ENCODE data around the gene ELOB.
"Not testable (repeated sequence)": the region's sequence is repeated elsewhere in the genome, so short reads cannot be mapped to it uniquely, and the experiment has no call there.

Gene ELOB

GRCh38 chr16:2743007-2743810, 33.9 kb downstream of the ELOB start:
- no peak for DNase-seq

GRCh38 chr16:2742323-2743006, 34.6 kb downstream of the ELOB start:
- no peak for DNase-seq

- no peak for DNase-seq
These were observed 35.9 kb downstream of the ELOB start for GRCh38 chr16:2741168-2741567.

DNA sequence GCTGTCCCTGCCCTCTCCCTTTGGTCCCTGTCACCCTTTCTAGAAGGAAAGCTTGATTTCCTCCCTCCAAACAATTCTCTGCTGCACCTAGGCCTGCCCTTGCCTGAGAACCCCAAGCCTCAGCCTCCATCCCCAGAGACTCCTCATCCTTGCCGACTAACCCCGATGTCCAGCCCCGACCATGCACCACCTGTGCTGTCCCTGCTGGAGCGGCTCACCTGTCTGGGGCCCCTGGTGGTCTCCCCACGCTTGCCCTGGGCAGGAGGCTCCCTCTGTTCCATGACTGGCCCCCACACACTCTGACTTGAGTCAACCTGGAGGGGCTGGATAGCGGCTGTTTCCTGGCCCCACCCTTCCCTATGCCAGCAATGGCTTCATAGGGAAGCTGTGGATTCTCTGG, 36.6 kb downstream of the ELOB start:
- DNase-seq: no peak

DNA sequence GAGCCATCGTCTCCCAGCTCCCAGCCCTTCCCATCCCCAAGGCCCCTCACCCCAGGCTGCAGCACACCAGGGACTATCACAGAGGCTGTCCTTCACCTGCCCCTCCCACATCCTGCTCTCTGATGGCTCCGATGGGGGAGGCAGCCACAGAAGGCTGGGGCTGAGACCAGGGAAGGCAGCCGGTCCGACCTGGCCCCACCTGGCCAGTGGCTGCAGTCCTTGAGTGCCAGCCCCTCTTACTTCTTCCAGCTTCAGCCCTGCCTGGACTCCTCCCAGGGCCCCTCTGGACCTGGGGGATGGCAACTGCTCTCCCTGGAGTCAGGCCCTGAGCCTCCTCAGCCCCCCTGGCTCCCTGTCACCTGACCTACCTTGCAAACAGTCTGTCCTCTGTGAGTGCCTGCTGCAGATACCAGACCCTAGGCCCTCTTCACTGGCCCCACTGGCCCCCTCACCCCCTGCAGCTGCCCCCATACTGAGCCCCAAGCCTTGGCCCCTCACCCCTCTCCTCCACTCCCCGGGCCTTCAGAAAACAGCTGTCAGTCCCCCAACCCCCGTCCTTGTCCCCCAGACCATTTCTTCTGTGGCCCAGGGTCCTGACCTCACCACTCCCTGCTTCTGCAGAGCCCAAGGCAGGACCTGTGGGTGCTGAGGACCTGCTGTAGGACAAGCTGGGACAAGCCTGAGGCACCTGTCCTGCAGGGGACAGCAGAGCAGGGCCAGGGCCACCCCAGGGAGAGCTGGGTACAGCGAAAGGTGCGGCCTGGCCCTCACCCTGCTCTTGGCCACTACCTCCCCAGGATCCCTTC, 37.3 kb downstream of the ELOB start:
- no peak for DNase-seq

- no peak for DNase-seq
These were observed 38.5 kb downstream of the ELOB start for GRCh38 chr16:2738615-2739014.

GRCh38 chr16:2737895-2738418, 39.1 kb downstream of the ELOB start:
- DNase-seq: no peak

GRCh38 chr16:2737238-2737605, 39.9 kb downstream of the ELOB start:
- DNase-seq: no peak

DNA sequence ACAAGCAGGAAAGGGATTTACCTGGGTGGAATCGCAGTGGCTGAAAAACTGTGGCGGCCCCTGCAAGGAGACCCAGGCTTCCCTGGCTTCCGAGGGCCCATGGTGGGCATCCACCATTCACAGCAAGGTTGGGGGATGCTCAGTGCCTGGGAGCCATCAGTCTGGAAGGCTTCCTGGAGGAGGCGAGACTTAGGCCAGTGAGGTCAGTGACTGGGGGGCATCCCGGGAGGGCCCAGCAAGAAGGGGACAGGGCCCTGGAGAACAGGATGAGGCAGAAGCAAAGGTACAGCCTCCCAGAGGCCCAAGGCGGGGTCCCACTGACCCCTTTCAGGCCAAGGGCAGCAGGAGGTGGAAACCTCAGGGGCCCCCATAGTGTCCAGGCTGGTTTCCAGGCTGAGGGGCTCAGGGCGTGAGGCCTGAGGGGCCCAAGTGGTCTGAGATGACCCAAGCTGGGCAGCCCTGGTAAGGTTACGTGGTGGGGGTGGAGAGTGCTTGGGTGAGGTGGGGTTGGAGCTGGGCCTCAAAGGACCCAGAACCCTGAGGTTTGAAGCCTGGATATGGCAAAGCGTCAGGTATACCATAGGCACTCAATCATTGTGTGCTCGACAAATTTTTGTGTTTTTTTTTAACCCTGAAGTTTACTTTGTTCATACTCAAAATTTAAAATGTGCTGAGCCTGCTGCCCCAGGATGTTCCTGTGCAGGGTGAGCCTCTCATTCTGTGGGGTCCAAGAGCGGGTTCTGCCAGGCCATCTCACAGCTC, 40.4 kb downstream of the ELOB start:
- no peak for DNase-seq

GRCh38 chr16:2734844-2735515, 42.1 kb downstream of the ELOB start:
- no peak for DNase-seq

- no peak for DNase-seq
These were observed 49.0 kb downstream of the ELOB start for GRCh38 chr16:2728034-2728433.

DNA sequence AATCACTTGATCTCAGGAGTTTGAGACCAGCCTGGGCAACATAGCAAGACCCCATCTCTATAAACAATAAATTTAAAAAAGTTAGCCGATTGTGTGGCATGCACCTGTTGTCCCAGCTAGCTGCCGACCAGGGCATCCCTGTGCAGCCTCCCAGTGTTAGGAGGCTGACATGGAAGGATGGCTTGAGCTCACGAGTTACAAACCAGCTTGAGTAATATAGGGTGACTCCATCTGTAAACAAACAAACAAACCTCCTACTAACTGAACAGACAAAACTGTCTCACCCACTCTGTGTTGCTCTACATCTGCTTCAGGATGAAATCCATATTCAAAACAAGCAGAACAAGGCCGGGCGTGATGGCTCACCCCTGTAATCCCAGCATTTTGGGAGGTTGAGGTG, 50.2 kb downstream of the ELOB start:
- DNase-seq: no peak

DNA sequence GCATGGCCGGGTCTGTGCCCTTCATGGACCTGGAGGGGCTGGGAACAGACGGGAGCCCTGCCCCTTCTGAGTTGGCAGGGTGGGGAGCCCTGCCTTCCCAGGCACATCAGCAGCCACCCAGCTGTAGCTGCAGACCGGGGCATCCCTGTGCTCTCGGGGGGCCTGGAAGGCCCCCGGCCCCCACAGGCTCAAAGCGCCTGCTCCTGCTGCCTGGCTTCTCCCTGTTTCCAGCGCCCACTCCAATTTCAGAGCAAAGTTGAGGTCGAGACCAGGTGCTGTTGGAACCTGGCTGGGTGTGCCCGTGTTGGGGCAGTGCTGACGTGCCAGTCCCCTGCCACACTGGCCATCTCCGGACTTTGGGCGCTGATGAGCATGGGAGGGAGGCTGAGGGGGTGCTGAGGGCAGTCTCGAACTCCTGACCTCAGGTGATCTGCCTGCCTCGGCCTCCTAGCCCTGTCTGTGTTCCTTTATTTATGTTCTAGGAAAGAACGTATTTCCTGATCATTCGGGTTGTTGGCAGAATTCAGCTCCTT, 52.2 kb downstream of the ELOB start:
- no peak for DNase-seq

GRCh38 chr16:2724088-2724676, 52.9 kb downstream of the ELOB start:
- no peak for DNase-seq

GRCh38 chr16:2721634-2722173, 55.4 kb downstream of the ELOB start:
- DNase-seq: not testable (repeated sequence)

Measured in NCI-H1105 treated with DMSO at 0.1 percent for 48 hours (cell line).